Activated T-helper 1 cell treated with Interleukin-2 at 50 U/mL for 16 hours (primary cell): ENCODE data around the gene LIPG.

Experiments
- DNase-seq: peaks from one replicate; pipeline ENCODE4 v3.0.0-alpha.2; 2020; ENCODE audit warnings: low read depth

Gene LIPG

DNA sequence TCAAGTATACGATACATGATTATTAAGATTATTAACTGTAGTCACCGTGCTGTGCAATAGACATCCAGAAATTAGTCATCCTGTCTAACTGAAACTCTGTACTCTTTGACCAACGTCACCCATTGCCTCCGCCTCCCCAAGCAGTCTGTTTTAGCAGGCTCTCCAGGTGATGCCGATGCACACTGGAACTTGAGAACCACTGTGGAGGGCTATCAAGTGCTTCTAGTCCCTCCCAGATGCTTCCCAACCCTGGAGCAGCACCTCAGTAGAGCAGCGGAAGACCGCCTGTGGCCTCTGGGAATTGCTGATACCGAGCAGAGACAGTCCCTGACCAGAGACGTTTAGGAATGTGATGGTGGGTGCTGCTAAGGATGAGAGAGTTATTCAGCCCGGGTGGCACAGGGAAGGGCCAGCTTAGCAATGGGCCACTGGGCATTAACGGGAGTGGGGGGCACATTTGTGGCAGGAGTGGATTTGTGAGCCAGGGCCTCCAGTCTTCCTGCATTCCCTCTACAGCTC lies 50.7 kb downstream of the LIPG start:
- no peak for DNase-seq

DNA sequence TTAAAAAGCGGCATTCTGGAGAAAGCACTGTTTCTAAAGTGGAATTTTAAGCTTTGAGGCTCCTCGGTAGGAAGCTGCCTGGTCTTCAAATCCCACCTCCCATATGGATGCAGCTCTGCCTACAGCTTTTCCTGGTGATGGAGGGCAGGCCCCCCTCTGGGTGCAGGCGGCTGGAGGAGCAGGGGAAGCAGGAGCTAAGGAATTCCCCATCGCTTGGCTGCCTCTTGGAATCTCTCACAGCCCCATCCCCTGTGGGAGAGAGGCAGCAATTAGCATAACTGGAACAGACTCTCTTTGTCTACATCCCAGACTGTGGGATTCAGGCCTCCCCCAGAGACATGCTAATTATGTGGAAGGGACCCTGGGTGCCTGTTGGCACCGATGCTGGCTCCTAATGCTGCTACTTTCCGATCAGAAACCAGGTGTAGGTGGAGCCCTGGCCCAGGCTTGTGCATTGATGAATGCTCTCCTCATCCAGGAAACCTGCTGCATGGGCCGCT lies 51.3 kb downstream of the LIPG start:
- no peak for DNase-seq

DNA sequence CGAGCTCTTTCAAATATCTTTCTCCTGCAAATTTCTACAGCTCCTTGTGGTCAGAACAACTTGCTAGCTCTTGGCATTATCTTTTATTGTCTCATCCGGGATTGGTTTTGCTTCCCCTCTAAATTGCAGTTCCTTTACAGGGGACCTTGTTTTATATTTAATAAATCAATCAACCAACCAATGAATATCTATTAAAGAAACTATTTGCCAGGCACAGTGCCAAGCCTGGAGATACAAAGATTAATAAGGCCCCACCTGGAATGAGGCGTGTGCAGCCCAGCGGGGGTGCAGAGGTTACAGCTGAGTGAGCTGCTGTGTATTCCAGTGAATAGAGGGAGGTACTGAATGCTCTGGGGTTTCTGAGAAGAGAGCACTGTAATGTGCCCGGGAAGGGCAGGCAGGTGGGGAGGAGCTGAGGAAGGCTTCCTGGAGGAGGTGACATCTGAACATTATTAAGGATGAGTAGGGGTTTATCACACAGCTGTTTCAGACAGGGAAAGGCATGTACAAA lies 51.8 kb downstream of the LIPG start:
- no peak for DNase-seq

DNA sequence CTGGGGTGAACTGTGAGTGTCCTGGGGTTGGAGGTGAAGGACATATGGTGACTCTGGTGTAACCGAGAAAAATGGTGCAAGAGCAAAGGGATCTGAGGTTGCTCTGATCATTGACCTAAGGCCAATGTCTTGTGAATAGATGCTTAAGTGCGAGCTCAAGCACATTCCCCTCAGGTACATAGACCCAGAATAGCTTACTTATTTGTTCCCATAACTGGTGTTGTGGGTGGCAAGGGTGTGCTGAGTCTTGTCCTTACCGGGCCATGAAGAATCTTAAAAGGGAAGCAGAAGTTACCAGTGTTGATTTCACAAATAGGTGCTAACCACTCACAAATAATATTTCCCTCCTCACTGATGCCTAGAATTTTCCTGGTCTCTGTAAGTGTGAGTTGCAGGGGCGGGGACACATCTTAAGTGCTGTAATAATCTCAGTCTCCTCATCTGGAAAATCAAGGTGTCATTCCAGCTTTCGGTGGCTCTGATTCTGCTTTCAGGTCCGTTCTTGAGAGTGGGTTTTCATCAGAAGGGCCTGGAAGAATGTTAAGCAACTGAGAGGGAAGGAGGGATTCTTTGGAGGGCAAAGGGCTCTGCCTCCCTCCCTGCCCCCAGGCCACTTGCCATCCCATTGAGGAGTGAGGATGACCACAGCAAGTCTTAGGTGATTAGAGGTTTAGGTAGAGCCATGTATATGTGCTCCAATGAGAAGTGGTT lies 54.9 kb downstream of the LIPG start:
- DNase-seq = no peak

DNA sequence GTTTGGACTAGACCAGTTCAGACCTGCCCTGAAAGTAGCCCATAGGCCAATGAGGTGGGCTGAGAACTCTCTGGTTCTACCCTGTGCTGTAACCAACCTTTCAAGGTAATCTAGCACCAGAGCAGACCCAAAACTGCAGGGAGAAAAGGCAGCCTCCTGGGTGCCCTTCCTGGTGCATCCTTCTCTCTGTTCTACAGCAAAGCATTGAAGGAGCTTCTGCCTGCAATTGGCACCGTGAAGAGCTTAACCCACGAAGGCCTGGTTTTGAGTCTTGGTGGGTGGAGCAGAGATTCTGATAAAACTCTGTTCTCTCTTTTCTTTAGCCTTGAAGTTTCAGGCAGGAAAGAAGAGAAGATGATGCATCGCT lies 55.5 kb downstream of the LIPG start:
- DNase-seq = no peak

DNA sequence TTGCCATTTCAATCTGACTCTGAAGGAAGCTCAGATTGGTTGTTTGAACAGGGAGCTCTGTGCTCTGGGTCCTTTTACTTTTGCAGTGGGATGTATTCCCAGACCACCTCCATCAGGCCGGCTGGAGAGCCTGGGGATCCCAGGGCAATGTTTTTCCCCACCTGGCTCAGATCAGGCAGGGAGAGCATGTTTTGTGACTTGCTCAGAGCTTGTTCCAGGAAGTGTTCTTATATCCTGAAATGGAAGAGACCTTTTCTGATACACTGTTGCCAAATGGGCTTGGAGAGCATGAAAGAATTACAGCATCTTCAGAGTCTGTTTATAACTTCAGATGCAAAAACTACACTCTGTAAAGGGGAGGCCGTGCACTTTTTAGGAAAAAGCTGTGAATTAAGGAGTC lies 56.0 kb downstream of the LIPG start:
- DNase-seq = no peak

DNA sequence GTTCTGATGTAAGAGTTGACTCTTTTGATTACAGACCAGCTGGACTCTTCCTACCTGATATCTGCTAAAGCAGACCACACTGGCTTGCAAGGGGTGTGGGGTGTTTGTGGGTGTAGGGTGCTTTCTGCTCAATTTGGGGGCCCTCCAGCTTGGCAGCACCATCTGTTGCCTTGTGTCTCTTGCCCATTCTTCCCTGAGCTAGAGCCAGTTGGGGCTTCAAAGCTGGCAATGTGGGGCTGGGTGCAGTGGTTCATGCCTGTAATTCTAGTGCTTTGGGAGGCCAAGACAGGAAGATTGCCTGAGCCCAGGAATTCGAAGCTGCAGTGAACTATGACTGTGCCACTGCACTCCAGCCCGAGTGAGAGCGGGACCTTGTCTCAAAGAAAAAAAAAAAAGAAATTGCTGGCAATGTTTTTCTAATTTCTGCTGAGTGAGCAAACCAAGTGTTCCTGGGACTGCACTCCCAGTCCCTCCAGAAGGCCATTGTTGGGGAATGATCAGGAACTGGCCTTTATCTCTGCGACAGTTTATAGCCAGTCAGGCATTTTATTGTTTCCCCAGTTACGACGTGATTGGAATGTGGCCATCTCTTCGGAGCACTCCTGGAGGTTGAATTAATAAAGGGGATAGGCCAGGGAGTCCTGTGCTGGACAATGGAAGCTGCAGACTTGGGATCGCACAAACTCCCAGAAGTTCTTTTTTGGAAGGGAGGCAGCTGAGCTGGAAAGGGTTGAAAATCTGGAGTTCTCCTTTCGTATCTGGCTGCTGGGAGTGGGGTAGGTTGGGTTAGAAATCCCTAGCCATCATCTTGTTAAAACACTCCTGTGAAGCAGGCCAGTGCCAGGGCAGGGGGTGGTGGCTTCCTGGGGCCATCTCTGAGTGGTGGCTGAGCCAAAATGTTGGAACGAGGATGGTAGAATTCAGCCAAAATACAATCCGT lies 57.2 kb downstream of the LIPG start:
- no peak for DNase-seq

DNA sequence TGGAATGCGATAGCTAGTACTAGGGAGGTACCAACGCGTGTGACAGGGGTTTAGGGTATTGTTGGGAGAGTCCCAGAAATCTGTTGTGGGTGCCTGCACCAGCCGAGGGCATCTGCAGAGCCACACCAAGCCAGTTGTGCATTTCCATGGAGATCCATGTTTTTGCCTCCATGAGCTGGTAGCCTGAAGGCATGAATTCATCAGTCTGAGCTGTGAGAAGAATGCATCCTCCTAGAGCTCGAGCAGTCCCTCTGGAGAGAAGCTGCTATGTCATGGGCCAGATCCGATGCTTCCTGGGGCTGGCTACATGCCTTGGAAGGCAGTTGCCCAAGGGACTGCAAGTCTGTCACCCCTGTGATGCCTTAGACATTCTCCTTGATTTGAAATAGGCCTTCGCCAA lies 57.9 kb downstream of the LIPG start:
- no peak for DNase-seq

DNA sequence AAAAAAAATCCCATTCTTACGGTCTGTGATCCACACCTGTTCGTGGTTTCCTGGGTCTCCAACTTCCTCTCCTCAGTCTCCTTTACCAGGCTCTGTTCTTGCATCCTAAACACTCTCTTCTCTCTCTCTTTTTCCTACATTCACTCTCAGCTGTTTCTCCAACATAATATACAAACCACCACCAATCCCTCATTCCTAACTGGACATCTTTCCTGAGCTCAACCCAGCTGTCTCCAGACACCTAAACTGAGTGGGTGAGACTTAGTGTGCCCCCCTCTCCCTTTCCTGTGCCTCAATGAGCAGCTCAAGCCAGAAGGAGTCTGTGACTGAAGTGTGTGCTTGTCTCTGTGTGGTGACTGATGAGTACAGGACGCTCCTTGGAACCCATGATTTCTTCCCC lies 59.4 kb downstream of the LIPG start:
- no peak for DNase-seq

DNA sequence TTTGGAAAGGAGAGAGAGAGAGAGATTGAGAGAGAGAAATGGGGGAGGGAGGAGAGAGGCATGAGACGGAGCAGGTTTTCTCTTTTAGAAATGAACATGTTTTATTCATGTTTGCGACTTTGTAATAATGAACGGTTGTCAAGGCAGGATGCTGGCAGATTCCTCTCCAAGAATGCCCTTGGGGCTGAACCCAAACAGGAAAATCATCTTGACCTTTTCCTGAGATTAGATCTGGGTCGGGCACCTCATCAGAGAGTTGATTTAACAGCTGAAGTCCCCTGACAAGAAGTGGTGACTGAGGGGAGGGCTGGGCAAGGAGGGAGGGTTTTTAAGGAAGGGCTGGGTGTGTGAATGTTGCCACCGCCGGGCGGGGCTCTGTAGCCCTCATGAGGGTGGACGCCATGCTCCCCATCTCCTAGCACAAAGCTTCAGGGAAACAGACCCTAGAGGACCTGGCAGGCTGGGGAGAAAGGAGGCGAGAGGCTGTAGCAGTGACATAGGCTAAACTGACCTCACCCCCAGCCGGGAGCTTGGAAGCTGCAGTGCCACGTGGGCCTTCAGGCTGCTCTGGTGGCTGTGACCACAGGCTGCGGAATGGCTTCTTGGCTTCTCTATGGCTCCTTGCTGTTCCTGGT lies 60.0 kb downstream of the LIPG start:
- DNase-seq = no peak

DNA sequence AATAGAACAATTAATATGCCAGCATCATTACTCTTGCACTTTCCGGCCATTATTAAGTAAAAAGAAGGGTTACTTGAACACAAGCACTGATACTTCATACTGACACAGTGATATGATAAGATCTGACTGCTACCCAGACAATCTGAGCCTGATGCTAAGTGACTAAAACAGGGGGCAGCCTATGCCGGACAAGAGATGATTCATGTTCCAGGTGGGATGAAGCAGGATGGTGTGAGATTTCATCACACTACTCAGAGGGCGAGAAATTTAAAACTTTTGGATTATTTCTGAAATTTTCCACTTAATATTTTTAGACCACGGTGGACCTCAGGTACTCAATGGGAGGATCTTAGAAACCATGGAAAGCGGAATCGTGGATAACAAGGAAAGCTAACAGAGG lies 61.7 kb downstream of the LIPG start:
- DNase-seq = no peak

DNA sequence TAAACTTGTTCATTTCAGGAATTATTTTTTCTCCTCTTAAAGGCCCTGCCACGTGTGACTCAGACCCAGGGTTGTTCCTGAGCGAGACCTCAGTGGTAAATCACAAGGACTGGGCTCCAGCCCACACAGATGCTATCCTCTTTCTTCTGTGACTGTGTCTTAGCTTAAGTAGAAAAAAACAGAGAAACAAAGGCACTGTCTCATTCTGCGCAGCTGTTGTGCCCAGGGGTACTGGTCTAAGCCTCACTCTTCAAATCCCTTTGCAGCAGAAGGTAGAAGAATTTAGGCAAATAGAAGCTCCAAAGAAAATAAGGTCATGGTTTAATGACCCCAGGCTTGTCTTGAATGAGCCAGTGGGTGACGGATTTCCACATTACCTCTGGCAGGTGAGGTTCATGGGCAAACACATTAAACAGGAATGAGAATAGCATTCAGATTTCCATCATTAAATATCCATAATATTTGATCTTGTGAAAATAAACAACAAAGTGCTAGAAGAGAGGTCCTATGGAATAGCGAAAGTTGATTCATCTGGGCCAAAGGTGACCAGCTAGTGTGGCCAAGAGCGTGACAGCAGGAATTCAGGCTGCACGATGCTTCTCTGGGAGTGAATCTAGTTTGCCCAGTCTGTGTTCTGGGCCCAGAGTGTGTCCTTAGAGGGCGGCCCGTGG lies 63.3 kb downstream of the LIPG start:
- no peak for DNase-seq

DNA sequence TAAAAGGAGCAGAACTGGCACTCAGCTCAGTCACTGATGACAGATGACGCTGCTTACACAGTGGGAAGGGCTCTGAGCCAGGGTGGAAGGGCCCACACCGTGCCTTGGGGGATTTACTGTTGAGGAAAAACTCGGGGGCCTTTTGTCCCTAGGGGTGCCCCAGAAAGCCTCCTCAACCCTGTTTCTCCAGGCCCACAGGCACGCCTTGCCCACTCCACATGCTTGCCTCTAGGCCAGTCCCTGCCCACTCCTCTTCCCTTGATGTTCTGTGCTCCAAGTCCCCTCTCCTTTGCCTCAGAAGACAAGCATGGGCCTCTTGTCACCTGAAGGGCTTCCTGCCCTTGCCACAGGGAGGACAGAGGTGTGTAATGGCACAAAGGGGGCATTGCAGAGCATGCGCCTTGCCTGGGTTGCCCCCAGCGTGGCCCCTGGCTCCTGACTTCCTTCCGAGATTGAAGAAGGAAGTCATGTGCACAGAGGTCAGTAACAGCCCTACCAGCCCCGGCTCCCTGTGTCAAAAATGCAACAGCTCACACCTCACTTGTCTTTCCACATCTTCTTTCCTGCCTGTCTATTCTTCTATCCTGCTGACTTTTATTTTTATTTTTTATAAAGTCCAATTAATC lies 65.1 kb downstream of the LIPG start:
- DNase-seq = no peak

DNA sequence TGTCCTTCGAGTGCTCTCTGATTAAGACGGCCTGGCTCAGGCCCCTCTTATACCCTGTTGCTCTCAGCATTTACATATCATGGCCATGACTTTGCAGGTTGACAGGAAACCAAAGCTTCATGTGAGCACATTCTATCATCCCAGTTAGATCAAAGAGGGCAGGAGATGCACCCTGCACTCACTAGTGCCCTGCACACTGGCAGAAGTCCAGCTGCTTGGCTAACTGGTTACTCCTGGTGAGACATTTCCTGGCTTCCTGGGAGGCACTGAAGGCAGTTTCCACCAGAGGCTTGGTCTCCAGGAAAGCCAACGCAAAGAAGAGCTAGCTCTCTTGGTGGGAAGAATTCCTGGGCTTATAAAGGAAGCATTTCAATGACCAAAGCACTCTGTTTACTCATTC lies 66.3 kb downstream of the LIPG start:
- DNase-seq = no peak

DNA sequence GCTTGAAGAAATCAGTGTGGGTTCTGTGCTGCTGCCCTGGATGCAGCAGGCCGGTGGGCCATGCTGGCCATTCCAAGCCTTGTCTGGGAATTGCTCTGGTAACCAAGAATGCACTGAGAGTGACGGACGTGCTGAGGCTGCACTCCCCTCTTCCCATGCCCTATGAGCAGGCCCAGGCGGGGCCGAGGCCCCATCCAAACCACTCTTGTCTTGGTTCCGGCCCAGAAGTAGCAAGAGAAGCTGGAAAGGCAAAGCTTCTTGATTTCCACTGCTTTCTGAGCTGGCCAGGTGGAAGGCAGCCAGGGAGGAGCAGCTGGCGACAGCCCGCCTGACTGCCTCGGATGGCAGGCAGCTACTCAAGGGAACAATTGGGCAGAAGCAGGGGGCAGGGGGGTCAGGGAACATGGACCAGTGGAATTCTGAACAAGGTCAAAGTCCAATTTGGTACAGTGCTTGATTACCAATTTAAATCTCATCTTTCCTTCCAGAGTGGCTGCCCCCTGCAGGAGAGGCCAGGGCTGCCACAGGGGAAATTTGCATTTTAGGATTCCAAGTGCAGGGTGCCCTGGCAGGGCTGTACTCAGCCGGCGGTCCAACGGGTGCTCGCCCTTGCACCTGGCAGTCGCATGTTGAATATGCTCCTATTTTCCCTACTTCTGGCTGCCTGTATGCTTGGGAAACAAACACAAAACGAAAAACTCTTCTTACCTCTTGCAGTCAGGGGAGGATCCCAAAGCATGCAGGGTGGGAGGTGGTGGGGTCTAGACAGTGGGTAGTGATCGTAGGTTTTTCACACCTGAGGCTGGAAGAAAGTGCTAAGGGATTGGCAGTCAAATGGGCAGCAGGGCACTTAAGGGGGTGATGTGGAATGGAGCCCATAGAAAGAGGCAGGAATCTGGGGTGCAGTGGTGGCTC lies 67.3 kb downstream of the LIPG start:
- DNase-seq = no peak

DNA sequence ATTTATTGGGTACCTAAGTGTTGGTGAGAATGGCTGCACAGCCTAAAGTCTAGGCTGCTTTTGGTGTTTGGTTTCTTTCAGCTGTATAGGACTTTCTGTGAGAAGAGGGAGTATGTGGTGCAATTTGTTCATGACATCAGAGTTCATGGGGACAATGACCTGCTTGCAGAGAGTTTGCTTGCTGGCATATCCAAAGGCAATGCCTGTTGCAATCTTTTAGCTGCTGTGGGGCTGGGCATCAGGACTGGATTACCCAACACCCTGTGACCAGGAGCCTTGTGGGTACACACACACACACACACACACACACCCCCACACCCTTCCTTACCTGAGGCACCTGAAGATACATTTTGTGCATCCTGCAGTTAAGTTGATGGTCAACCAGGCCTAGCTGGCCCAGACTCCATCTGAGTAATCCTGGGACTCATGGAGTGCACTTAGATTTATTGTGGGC lies 68.4 kb downstream of the LIPG start:
- no peak for DNase-seq

DNA sequence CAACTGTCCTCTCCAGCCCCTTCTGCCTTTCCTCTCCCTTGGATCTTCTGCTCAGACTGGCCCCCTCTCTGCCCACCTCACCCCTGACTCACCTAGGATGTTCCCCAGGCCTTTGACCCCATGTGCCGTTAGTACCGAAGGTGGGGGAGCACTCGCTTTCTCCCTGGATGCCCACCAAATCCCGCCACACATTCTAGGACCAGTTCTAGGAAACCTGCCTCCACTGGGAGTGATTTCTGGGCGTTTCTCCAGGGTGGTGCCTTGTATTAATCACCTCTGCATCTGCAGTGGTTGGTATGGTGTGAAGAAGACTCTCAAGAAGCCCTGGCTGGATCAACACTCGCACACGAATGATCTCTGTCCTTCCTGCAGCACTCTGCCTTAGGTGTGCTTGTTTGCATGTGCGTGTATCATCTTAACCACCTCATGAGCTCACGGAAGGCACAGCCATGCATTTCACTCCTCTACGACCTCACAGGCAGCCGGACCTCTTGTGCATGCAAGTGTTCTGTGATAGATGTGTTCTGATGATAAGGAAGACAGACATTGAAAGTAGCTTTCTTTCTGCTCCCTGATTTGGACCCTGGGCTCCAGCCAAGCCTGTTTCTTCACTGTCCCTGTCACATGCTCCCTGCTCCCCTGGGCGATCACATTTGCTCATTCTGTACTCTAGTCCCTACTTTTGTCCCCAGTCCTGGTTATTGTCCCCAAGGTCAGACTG lies 69.4 kb downstream of the LIPG start:
- no peak for DNase-seq

DNA sequence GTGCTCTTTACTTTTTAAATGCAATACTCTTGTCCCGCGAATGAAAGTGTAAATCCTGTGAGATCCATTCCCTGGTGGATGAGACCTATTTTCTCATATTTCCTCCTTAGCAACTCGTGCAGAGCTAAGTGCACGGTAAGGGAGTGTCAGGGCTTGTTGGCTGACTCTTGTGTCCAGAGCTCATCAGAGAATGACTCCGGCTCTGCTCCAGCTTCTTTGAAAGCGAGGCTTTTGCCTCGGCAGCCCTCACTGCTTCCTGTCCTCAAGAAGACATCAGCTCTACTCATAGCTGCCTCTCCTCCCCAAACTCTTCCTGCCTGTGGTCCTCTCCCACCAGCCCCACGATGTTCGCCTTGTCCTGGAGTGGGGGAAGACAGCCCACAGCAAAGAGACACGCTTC lies 70.7 kb downstream of the LIPG start:
- no peak for DNase-seq

DNA sequence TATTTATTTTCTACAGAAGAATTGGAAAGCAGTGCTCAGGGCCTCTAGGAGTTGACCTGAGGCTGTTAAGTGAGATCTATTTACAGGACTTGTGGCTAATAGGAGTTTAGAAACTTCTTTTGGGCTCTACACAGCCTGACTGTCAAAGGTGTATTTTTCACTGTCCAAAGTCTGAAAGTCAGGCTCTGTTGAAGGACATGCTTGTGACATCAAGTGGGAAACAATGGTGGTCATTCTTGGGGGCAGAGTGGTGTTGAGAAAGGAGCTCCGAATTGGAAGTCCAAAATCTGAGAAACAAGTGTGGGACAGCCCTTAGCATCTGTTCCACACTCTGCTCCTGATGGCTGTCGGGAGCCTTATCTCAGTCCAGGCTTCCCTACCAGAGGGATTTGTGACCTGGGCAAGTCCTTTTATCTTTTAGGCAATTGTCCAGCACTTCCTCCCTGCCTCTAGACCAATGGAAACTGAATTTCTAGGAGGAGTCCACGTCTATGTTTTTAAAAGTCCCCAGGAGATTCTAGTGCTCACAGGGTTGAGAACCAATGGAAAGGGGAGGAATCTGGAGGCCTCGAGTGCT lies 76.4 kb downstream of the LIPG start:
- DNase-seq = no peak
